PFSK-1 (cell line): ENCODE results near the gene ARPC5.

Experiments used
- POLR2AphosphoS5 ChIP-seq: IDR thresholded peaks from 2 replicates; pipeline ENCODE4 v1.6.1; 2012; ENCODE audit warnings: low read depth, mild to moderate bottlenecking, control low read depth, low read length, moderate library complexity
- REST ChIP-seq, 2 experiments: IDR thresholded peaks; 2 replicates each; pipeline versions ENCODE4 v1.6.1 to v1.8.0; 2011 to 2012; ENCODE audit warnings: low read depth in 2 of 2, low read length in 2 of 2, control low read depth in 1 of 2, inconsistent platforms in 1 of 2, mild to moderate bottlenecking in 1 of 2, moderate library complexity in 1 of 2; ENCODE audit not compliant: insufficient read depth in 1 of 2
- SIN3A ChIP-seq: IDR thresholded peaks from 2 replicates; pipeline ENCODE4 v1.6.1; 2012; ENCODE audit warnings: mild to moderate bottlenecking, low read length, moderate library complexity, borderline replicate concordance; ENCODE audit not compliant: insufficient read depth
- TAF1 ChIP-seq: IDR thresholded peaks from 2 replicates; pipeline ENCODE4 v1.6.1; 2012; ENCODE audit warnings: low read length, control low read depth, borderline replicate concordance; ENCODE audit not compliant: insufficient read depth

DNA sequence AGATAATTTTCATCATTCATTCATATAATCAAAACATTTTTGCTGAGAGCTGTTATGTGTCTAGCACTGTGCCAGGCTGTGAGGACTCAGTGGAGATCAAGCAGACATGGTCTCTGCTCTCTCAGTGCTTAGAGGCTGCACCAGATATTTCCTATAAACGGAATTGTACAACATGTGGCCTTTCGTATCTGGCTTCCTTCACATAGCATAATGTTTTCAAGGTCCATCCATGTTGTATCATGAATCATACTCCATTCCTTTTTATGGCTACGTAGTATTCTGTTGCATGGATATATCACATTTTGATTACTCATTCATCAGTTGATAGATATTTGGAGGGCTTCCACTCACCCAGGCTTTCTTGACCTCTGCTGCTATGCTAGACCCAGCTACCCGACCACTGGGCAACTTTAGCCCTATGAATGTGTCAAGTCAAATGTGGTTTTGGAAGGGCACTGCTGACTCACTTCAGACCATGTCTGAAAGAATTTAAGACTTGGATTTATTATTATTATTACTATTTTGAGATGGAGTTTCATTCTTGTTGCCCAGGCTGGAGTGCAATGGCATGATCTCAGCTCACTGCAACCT is 63.8 kb downstream of the ARPC5 start:
- TF ChIP-seq SIN3A = no peak
- TF ChIP-seq TAF1 = no peak
- TF ChIP-seq POLR2AphosphoS5 = no peak
- no peak for TF ChIP-seq REST (IDR thresholded peaks at IDR 0.05; ENCODE audit: insufficient read depth in 1 of 2, low read depth in 2 of 2, low read length in 2 of 2)
